NT2/D1 (cell line): Measurements from ENCODE around the gene FOXL2.

ENCODE experiments used
- SUZ12 ChIP-seq: IDR thresholded peaks from 2 replicates; pipeline ENCODE4 v1.6.1; 2011; ENCODE audit not compliant: insufficient read length, insufficient read depth; ENCODE audit errors: extremely low read depth
- YY1 ChIP-seq: IDR thresholded peaks from 2 replicates; pipeline ENCODE4 v1.6.1; 2011; ENCODE audit not compliant: insufficient read length, insufficient read depth
- ZNF274 ChIP-seq: IDR thresholded peaks from 2 replicates; pipeline ENCODE4 v1.6.1; 2011; ENCODE audit warnings: mild to moderate bottlenecking, low read depth, low read length

GRCh38 chr3:138964264-138964663 lies 17.3 kb upstream of the FOXL2 start:
- TF ChIP-seq YY1 (no peak), ZNF274 (no peak), SUZ12 (no peak)
